Neural cell (in vitro differentiated cells): ENCODE results near the gene NR5A1. TPM values are rescaled to one million over a fixed set of nuclear protein-coding genes. Genes with fewer than 3 reads are reported as not detected.

Source experiments
- H2AFZ ChIP-seq: fragments of 200-600, 300-800 bp; sonication (generic), shearing (Covaris generic); 2 replicates; pipeline ENCODE4 v1.6.0; 2014; ENCODE audit warnings: low read depth, mild to moderate bottlenecking, antibody characterized with exemption, low read length, moderate library complexity
- H3F3A ChIP-seq: fragments of 200-600 bp; shearing (Covaris generic); 2 replicates; pipeline ENCODE4 v1.6.1; 2016; ENCODE audit warnings: mild to moderate bottlenecking, moderate library complexity, mixed read lengths, antibody characterized with exemption, low read length; ENCODE audit not compliant: insufficient read depth, poor library complexity, severe bottlenecking
- H3K27ac ChIP-seq: fragments of 200-600, 300-800 bp; sonication (generic), shearing (Covaris generic); 2 replicates; pipeline ENCODE4 v1.5.1; 2014; ENCODE audit warnings: mild to moderate bottlenecking, low read length, moderate library complexity
- H3K27me3 ChIP-seq: fragments of 300-800, 200-600 bp; sonication (generic), shearing (Covaris generic); 2 replicates; pipeline ENCODE4 v1.6.0; 2014; ENCODE audit warnings: mild to moderate bottlenecking, low read depth, low read length, moderate library complexity; ENCODE audit not compliant: insufficient read depth
- H3K36me3 ChIP-seq: fragments of 300-800, 200-600 bp; sonication (generic), shearing (Covaris generic); 2 replicates; pipeline ENCODE4 v1.5.1; 2014; ENCODE audit warnings: mild to moderate bottlenecking, antibody characterized with exemption, low read length, moderate library complexity; ENCODE audit not compliant: insufficient read depth
- H3K4me2 ChIP-seq: fragments of 300-800, 200-600 bp; sonication (generic), shearing (Covaris generic); 2 replicates; pipeline ENCODE4 v1.6.0; 2014; ENCODE audit warnings: mild to moderate bottlenecking, low read length
- H3K4me3 ChIP-seq: fragments of 300-800, 200-600 bp; sonication (generic), shearing (Covaris generic); 2 replicates; pipeline ENCODE4 v1.5.1; 2014; ENCODE audit warnings: mild to moderate bottlenecking, low read length, moderate library complexity
- H3K79me2 ChIP-seq: fragments of 200-600 bp; shearing (Covaris generic); replicated peaks from 2 replicates; pipeline ENCODE4 v1.6.0; 2014; ENCODE audit warnings: mild to moderate bottlenecking, low read length, moderate library complexity; ENCODE audit not compliant: insufficient read depth
- H3K9ac ChIP-seq: fragments of 300-800, 200-600 bp; sonication (generic), shearing (Covaris generic); 2 replicates; pipeline ENCODE4 v1.6.1; 2016; ENCODE audit warnings: mild to moderate bottlenecking, low read length, mixed read lengths
- H3K9me2 ChIP-seq: fragments of 200-600 bp; shearing (Covaris generic); 2 replicates; pipeline ENCODE4 v1.6.1; 2016; ENCODE audit warnings: mild to moderate bottlenecking, low read length, mixed read lengths; ENCODE audit not compliant: insufficient read depth
- H3K9me3 ChIP-seq: fragments of 200-600, 300-800 bp; sonication (generic), shearing (Covaris generic); 2 replicates; pipeline ENCODE4 v1.6.1; 2016; ENCODE audit warnings: mild to moderate bottlenecking, mixed run types, low read length, moderate library complexity, mixed read lengths
- H4K20me1 ChIP-seq: fragments of 200-600 bp; shearing (Covaris generic); 2 replicates; pipeline ENCODE4 v1.6.1; 2016; ENCODE audit warnings: mild to moderate bottlenecking, mixed run types; ENCODE audit not compliant: insufficient read depth
- EP300 ChIP-seq: fragments of 450-650 bp; conservative IDR thresholded peaks from 2 replicates; pipeline ENCODE4 v1.6.1; 2014; ENCODE audit warnings: antibody characterized with exemption, mild to moderate bottlenecking, moderate library complexity; ENCODE audit not compliant: poor library complexity, severe bottlenecking
- EZH2 ChIP-seq: fragments of 200-600, 300-800 bp; shearing (Covaris generic), sonication (generic); IDR thresholded peaks from 2 replicates; pipeline ENCODE4 v1.6.1; 2014; ENCODE audit warnings: antibody characterized with exemption, low read length, borderline replicate concordance, mild to moderate bottlenecking; ENCODE audit not compliant: insufficient read depth, poor library complexity, severe bottlenecking
- MXI1 ChIP-seq: fragments of 450-650 bp; conservative IDR thresholded peaks from 2 replicates; pipeline ENCODE4 v1.6.1; 2014; ENCODE audit warnings: antibody characterized with exemption, mild to moderate bottlenecking; ENCODE audit not compliant: poor library complexity, severe bottlenecking
- POLR2AphosphoS5 ChIP-seq: IDR thresholded peaks from 2 replicates; pipeline ENCODE4 v1.6.1; 2012
- RAD21 ChIP-seq: fragments of 450-650 bp; conservative IDR thresholded peaks from 2 replicates; pipeline ENCODE4 v1.6.1; 2014; ENCODE audit warnings: antibody characterized with exemption, mild to moderate bottlenecking, moderate library complexity
- REST ChIP-seq: IDR thresholded peaks from 2 replicates; pipeline ENCODE4 v1.6.1; 2012; ENCODE audit warnings: borderline replicate concordance
- SMC3 ChIP-seq: fragments of 450-650 bp; conservative IDR thresholded peaks from 2 replicates; pipeline ENCODE4 v1.6.1; 2014; ENCODE audit warnings: antibody characterized with exemption, mild to moderate bottlenecking, moderate library complexity; ENCODE audit not compliant: poor library complexity
- TAF1 ChIP-seq: IDR thresholded peaks from 2 replicates; pipeline ENCODE4 v1.6.1; 2012; ENCODE audit warnings: low read depth
- polyA plus RNA-seq: library from polyadenylated mRNA; depleted of rRNA; stranded (reverse); fragments of >200 nt; gene quantifications from 2 replicates; pipeline ENCODE4 v1.2.3, GENCODE V29; 2014
- TF ChIP-seq, protein P1 (sequence below): fragments of 450-650 bp; IDR thresholded peaks from 2 replicates; pipeline ENCODE4 v1.5.1; 2014; ENCODE audit warnings: antibody characterized with exemption, mild to moderate bottlenecking, moderate library complexity; ENCODE audit not compliant: poor library complexity, severe bottlenecking

The NR5A1 gene
- polyA plus RNA-seq, 1 donor from 2014 or later = 0.09 TPM

- H2AFZ ChIP-seq = no peak overlapping the region
- peaks cover 5% of the 10 kb centered on the region for H3K27me3 ChIP-seq
- H3K9me3 ChIP-seq = no peaks in the 10 kb centered on the region
- no peaks in the 10 kb centered on the region for H3K79me2 ChIP-seq
- H4K20me1 ChIP-seq = no peaks in the 10 kb centered on the region
- H3K9me2 ChIP-seq = no peaks in the 10 kb centered on the region
- no peak overlapping the region for H3K27ac ChIP-seq
- TF ChIP-seq REST = no peak
- TF ChIP-seq RAD21 = no peak
- TF ChIP-seq TAF1 = no peak
- TF ChIP-seq POLR2AphosphoS5 = no peak
- TF ChIP-seq, protein P1, sequence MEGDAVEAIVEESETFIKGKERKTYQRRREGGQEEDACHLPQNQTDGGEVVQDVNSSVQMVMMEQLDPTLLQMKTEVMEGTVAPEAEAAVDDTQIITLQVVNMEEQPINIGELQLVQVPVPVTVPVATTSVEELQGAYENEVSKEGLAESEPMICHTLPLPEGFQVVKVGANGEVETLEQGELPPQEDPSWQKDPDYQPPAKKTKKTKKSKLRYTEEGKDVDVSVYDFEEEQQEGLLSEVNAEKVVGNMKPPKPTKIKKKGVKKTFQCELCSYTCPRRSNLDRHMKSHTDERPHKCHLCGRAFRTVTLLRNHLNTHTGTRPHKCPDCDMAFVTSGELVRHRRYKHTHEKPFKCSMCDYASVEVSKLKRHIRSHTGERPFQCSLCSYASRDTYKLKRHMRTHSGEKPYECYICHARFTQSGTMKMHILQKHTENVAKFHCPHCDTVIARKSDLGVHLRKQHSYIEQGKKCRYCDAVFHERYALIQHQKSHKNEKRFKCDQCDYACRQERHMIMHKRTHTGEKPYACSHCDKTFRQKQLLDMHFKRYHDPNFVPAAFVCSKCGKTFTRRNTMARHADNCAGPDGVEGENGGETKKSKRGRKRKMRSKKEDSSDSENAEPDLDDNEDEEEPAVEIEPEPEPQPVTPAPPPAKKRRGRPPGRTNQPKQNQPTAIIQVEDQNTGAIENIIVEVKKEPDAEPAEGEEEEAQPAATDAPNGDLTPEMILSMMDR = no peak
- no peak for TF ChIP-seq SMC3
- no peak for TF ChIP-seq EZH2
- TF ChIP-seq MXI1 = no peak
- TF ChIP-seq EP300 = no peak
- H3K36me3 ChIP-seq = no peaks in the 10 kb centered on the region
- H3K4me3 ChIP-seq = no peak overlapping the region
- no peaks in the 10 kb centered on the region for H3F3A ChIP-seq
- H3K4me2 ChIP-seq = no peak overlapping the region
- H3K9ac ChIP-seq = no peak overlapping the region
These were observed 14.0 kb downstream of the NR5A1 start for GRCh38 chr9:124493218-124493617.

GRCh38 chr9:124492818-124493217, 14.4 kb downstream of the NR5A1 start:
- Histone ChIP-seq H3K4me2 (no peak overlapping the region), H3K9ac (no peak overlapping the region), H3K27me3 (peaks cover 5% of the 10 kb centered on the region), H3K4me3 (no peak overlapping the region), H3K9me2 (no peaks in the 10 kb centered on the region), H2AFZ (no peak overlapping the region), H3K9me3 (no peaks in the 10 kb centered on the region), H3K36me3 (no peaks in the 10 kb centered on the region), H3K27ac (no peak overlapping the region), H3K79me2 (no peaks in the 10 kb centered on the region), H4K20me1 (no peaks in the 10 kb centered on the region), H3F3A (no peaks in the 10 kb centered on the region)
- no peak for TF ChIP-seq POLR2AphosphoS5
- TF ChIP-seq REST = no peak
- TF ChIP-seq TAF1 = no peak
- TF ChIP-seq, protein P1 = no peak
- no peak for TF ChIP-seq RAD21
- no peak for TF ChIP-seq EZH2
- TF ChIP-seq SMC3 = no peak
- TF ChIP-seq MXI1 = no peak
